Neural progenitor cell (in vitro differentiated cells): ENCODE results near the gene POFUT1.

Experiments used
- CTCF ChIP-seq: fragments of 200-600 bp; sonication (generic); IDR thresholded peaks from 2 replicates; pipeline ENCODE4 v1.5.1; 2017; ENCODE audit warnings: antibody characterized with exemption, mild to moderate bottlenecking
- EZH2 ChIP-seq: fragments of 200-600 bp; sonication (generic); IDR thresholded peaks from 2 replicates; pipeline ENCODE4 v1.6.1; 2017; ENCODE audit warnings: antibody characterized with exemption, mild to moderate bottlenecking, moderate library complexity
- EZH2phosphoT487 ChIP-seq: fragments of 200-600 bp; sonication (generic); IDR thresholded peaks from 2 replicates; pipeline ENCODE4 v1.6.1; 2017; ENCODE audit warnings: antibody characterized with exemption

GRCh38 chr20:32208499-32209154 is 947 bp downstream of the POFUT1 start:
- TF ChIP-seq CTCF (no peak), EZH2phosphoT487 (no peak), EZH2 (no peak)
